ENCODE data around the gene LENG8. TPM values are rescaled to one million over a fixed set of nuclear protein-coding genes. Genes with fewer than 3 reads are reported as not detected.
A peak's percentile ranks its signal among the peaks of the same experiment; 100 is the strongest.

Gene LENG8
- total and polyA plus RNA-seq, 2 of the 13 experiments (the other 11 are each of a cell fraction or from before 2014, with no cell fraction given): 14.3 to 41.9 TPM

DNA sequence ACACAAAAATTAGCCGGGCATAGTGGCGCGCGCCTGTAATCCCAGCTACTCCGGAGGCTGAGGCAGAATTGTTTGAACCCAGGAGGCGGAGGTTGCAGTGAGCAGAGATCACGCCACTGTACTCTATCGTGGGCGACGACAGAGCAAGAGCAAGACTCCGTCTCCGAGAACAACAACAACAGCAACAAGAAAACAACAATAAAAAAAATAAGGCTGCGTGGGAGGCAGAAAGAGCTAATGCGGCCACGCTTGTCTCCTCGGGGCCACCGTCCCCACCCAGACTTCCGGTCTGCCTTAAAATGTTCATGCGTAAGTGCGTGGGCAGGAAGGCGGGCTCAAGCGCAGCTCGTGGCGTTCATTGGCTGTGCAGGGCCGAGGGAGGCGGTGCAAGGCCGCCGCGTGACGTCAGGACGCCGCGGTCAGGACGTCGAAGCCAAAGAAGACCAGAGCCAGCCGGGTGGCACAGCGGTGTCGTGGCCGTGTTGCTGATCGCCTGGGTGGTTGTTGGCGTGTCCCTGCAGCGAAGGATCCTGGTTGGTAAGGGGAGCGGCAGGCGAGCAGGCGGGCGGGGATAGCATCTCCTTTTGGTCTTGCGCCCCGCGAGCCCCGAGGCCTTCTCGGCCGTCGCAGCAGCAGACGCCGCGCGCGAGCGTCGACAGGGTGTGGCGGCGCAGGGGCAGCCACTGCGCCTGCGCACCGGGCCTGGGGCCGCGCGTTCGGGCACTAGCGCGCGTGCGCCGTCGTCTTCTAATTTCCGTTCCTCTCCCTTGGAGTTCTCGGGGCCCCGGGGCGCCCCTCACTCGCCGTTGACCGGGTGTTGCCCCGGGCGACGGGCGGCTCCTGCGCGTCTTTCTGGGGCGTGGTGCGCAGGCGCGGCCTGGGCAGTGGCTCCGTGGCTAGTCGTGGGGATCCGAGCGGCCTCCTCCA lies at the start of gene LENG8 (continued):
- TF ChIP-seq, protein P1, sequence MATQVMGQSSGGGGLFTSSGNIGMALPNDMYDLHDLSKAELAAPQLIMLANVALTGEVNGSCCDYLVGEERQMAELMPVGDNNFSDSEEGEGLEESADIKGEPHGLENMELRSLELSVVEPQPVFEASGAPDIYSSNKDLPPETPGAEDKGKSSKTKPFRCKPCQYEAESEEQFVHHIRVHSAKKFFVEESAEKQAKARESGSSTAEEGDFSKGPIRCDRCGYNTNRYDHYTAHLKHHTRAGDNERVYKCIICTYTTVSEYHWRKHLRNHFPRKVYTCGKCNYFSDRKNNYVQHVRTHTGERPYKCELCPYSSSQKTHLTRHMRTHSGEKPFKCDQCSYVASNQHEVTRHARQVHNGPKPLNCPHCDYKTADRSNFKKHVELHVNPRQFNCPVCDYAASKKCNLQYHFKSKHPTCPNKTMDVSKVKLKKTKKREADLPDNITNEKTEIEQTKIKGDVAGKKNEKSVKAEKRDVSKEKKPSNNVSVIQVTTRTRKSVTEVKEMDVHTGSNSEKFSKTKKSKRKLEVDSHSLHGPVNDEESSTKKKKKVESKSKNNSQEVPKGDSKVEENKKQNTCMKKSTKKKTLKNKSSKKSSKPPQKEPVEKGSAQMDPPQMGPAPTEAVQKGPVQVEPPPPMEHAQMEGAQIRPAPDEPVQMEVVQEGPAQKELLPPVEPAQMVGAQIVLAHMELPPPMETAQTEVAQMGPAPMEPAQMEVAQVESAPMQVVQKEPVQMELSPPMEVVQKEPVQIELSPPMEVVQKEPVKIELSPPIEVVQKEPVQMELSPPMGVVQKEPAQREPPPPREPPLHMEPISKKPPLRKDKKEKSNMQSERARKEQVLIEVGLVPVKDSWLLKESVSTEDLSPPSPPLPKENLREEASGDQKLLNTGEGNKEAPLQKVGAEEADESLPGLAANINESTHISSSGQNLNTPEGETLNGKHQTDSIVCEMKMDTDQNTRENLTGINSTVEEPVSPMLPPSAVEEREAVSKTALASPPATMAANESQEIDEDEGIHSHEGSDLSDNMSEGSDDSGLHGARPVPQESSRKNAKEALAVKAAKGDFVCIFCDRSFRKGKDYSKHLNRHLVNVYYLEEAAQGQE (IDR thresholded peaks at IDR 0.05; ENCODE audit: borderline replicate concordance in 1 of 2, low read depth in 1 of 2, low read length in 2 of 2): 0 out of 4 replicates have a peak, but pooled peaks of 1 of the 2 experiments have one; percentile 6
- TF ChIP-seq ZNF549 (CRISPR knock-in tag; IDR thresholded peaks at IDR 0.05): no peak
- TF ChIP-seq, protein P2, sequence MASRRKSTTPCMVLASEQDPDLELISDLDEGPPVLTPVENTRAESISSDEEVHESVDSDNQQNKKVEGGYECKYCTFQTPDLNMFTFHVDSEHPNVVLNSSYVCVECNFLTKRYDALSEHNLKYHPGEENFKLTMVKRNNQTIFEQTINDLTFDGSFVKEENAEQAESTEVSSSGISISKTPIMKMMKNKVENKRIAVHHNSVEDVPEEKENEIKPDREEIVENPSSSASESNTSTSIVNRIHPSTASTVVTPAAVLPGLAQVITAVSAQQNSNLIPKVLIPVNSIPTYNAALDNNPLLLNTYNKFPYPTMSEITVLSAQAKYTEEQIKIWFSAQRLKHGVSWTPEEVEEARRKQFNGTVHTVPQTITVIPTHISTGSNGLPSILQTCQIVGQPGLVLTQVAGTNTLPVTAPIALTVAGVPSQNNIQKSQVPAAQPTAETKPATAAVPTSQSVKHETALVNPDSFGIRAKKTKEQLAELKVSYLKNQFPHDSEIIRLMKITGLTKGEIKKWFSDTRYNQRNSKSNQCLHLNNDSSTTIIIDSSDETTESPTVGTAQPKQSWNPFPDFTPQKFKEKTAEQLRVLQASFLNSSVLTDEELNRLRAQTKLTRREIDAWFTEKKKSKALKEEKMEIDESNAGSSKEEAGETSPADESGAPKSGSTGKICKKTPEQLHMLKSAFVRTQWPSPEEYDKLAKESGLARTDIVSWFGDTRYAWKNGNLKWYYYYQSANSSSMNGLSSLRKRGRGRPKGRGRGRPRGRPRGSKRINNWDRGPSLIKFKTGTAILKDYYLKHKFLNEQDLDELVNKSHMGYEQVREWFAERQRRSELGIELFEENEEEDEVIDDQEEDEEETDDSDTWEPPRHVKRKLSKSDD (CRISPR knock-in tag; IDR thresholded peaks at IDR 0.05; ENCODE audit: low read depth): peak; percentile 47; the same call in 1 of the 2 replicates
- TF ChIP-seq, protein P3, sequence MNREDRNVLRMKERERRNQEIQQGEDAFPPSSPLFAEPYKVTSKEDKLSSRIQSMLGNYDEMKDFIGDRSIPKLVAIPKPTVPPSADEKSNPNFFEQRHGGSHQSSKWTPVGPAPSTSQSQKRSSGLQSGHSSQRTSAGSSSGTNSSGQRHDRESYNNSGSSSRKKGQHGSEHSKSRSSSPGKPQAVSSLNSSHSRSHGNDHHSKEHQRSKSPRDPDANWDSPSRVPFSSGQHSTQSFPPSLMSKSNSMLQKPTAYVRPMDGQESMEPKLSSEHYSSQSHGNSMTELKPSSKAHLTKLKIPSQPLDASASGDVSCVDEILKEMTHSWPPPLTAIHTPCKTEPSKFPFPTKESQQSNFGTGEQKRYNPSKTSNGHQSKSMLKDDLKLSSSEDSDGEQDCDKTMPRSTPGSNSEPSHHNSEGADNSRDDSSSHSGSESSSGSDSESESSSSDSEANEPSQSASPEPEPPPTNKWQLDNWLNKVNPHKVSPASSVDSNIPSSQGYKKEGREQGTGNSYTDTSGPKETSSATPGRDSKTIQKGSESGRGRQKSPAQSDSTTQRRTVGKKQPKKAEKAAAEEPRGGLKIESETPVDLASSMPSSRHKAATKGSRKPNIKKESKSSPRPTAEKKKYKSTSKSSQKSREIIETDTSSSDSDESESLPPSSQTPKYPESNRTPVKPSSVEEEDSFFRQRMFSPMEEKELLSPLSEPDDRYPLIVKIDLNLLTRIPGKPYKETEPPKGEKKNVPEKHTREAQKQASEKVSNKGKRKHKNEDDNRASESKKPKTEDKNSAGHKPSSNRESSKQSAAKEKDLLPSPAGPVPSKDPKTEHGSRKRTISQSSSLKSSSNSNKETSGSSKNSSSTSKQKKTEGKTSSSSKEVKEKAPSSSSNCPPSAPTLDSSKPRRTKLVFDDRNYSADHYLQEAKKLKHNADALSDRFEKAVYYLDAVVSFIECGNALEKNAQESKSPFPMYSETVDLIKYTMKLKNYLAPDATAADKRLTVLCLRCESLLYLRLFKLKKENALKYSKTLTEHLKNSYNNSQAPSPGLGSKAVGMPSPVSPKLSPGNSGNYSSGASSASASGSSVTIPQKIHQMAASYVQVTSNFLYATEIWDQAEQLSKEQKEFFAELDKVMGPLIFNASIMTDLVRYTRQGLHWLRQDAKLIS (CRISPR knock-in tag; IDR thresholded peaks at IDR 0.05): no peak
- peak; percentile 90 for TF ChIP-seq ATF1 (CRISPR knock-in tag; IDR thresholded peaks at IDR 0.05)
- TF ChIP-seq ZFX (CRISPR knock-in tag; IDR thresholded peaks at IDR 0.05; ENCODE audit: low read depth): peak; percentile 100
- TF ChIP-seq ZSCAN12 (CRISPR knock-in tag; IDR thresholded peaks at IDR 0.05): 0 out of 2 replicates have a peak, but pooled peaks have one; percentile 43
- no peak for TF ChIP-seq SOX5 (CRISPR knock-in tag; IDR thresholded peaks at IDR 0.05; ENCODE audit: borderline replicate concordance)
- TF ChIP-seq, protein P4, sequence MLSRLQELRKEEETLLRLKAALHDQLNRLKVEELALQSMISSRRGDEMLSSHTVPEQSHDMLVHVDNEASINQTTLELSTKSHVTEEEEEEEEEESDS (CRISPR knock-in tag; IDR thresholded peaks at IDR 0.05; ENCODE audit: borderline replicate concordance): no peak
- peak; percentile 96 for TF ChIP-seq SRY (CRISPR knock-in tag; IDR thresholded peaks at IDR 0.05)
- TF ChIP-seq MTA1 (CRISPR knock-in tag; IDR thresholded peaks at IDR 0.05; ENCODE audit: borderline replicate concordance): peak; percentile 66; the same call in 1 of the 2 replicates
- TF ChIP-seq, protein P5, sequence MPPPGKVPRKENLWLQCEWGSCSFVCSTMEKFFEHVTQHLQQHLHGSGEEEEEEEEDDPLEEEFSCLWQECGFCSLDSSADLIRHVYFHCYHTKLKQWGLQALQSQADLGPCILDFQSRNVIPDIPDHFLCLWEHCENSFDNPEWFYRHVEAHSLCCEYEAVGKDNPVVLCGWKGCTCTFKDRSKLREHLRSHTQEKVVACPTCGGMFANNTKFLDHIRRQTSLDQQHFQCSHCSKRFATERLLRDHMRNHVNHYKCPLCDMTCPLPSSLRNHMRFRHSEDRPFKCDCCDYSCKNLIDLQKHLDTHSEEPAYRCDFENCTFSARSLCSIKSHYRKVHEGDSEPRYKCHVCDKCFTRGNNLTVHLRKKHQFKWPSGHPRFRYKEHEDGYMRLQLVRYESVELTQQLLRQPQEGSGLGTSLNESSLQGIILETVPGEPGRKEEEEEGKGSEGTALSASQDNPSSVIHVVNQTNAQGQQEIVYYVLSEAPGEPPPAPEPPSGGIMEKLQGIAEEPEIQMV (CRISPR knock-in tag; IDR thresholded peaks at IDR 0.05; ENCODE audit: low read depth): peak; percentile 71
- peak; percentile 55; the same call in 1 of the 2 replicates for TF ChIP-seq GATA4 (IDR thresholded peaks at IDR 0.05; ENCODE audit: borderline replicate concordance, low read depth)
- TF ChIP-seq ZNF230 (CRISPR knock-in tag; IDR thresholded peaks at IDR 0.05): peak; percentile 37; the same call in 1 of the 2 replicates

Measured in HepG2 (cell line).